ENCODE measurements around the gene TMEM138.

GRCh38 chr11:61367406-61367805 is 5.2 kb downstream of the TMEM138 start:
- TF ChIP-seq CTCF (IDR thresholded peaks at IDR 0.05) = no peak
- TF ChIP-seq POLR2A (IDR thresholded peaks at IDR 0.05) = no peak

All from uterus (tissue), 2 donors.